Measurements from ENCODE around the gene MYO5B.

MYO5B gene

DNA sequence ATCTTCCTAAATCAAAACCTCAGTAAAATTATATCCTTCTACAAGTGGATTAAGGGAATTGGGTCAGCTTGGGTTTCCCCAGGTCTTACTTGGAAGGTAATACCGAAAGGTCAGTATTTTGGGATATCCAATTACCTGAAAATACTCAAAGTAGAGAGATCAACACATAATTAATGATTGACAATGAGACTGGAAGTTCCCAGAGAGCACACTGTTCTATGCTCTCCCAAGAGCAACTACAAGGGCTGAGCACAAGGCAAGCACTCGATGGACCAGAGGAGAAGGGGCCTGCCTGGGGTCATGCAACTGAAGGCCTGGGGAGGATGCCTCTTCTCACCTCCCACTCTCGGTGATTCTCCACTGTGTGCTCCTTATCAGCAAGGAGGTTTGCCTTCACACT is 222.4 kb downstream of the MYO5B start:
- TF ChIP-seq, protein P1, sequence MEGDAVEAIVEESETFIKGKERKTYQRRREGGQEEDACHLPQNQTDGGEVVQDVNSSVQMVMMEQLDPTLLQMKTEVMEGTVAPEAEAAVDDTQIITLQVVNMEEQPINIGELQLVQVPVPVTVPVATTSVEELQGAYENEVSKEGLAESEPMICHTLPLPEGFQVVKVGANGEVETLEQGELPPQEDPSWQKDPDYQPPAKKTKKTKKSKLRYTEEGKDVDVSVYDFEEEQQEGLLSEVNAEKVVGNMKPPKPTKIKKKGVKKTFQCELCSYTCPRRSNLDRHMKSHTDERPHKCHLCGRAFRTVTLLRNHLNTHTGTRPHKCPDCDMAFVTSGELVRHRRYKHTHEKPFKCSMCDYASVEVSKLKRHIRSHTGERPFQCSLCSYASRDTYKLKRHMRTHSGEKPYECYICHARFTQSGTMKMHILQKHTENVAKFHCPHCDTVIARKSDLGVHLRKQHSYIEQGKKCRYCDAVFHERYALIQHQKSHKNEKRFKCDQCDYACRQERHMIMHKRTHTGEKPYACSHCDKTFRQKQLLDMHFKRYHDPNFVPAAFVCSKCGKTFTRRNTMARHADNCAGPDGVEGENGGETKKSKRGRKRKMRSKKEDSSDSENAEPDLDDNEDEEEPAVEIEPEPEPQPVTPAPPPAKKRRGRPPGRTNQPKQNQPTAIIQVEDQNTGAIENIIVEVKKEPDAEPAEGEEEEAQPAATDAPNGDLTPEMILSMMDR (IDR thresholded peaks at IDR 0.05; ENCODE audit: control insufficient read depth, insufficient read depth, low read depth, low read length, missing control alignments) = no peak

GRCh38 chr18:49971462-49971861 is 223.5 kb downstream of the MYO5B start:
- TF ChIP-seq, protein P1 (IDR thresholded peaks at IDR 0.05; ENCODE audit: control insufficient read depth, insufficient read depth, low read depth, low read length, missing control alignments) = no peak
- DNase-seq (ENCODE audit: low read depth) = no peak
- H3K4me3 ChIP-seq (ENCODE audit: control insufficient read depth, low read depth, low read length) = no peak overlapping the region

More for the DNA sequence above, 222.4 kb downstream of the MYO5B start:
- no peak overlapping the region for H3K4me3 ChIP-seq (ENCODE audit: control insufficient read depth, low read depth, low read length)
- no peak for DNase-seq (ENCODE audit: low read depth)

DNA sequence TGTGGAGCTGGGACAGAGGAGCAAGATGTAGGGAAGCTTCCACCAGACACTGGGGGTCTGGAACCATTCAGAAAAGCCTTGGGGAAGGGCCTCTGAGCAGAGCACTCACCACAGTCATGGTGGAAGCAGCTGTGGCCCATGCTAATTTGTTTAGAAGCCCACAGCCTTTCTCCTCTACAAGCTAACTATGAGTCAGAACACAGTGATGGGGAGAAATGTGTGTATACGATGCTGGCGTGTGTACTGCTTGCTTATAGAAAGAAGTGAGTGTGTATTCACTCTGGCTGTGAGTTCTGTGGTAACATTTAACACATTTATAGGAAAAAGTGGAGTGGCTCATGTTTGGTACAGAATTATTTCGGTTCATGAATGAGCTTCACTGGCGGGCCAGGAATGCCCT is 224.6 kb downstream of the MYO5B start:
- H3K4me3 ChIP-seq (ENCODE audit: control insufficient read depth, low read depth, low read length) = no peak overlapping the region
- TF ChIP-seq, protein P1 (IDR thresholded peaks at IDR 0.05; ENCODE audit: control insufficient read depth, insufficient read depth, low read depth, low read length, missing control alignments) = no peak
- no peak for DNase-seq (ENCODE audit: low read depth)

DNA sequence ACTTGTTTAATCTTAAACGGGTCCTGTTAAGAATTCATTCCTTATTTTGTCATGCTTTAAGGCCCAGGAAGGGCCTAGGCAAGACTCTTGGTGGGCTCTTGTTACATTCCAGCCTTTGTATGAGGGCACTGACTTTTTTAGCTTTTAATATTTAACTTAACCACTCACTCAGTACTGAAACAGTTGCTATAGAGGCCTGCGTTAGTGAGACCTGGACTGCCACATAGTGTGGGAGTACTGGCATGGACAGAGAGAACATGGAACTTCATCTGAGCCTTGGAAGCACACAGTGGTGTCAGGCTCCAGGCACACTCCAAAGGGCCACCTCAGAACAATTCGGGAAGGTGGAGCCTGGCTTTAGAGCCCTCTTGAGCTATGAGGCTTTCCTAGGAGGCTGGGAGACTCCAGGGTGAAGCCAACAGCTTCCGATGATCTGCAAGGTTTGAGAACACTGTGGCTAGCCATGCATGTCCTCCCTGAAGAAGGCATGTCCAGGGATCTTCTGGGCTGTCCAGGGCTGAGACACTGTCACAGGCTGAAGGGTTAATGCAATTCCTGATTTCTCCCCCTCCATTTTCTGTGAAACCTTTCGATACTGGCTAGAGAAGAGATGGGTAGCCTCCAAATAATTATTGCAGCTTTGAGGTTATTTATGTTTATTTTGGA is 226.2 kb downstream of the MYO5B start:
- TF ChIP-seq, protein P1 (IDR thresholded peaks at IDR 0.05; ENCODE audit: control insufficient read depth, insufficient read depth, low read depth, low read length, missing control alignments) = no peak
- DNase-seq (ENCODE audit: low read depth) = no peak
- H3K4me3 ChIP-seq (ENCODE audit: control insufficient read depth, low read depth, low read length) = no peak overlapping the region

DNA sequence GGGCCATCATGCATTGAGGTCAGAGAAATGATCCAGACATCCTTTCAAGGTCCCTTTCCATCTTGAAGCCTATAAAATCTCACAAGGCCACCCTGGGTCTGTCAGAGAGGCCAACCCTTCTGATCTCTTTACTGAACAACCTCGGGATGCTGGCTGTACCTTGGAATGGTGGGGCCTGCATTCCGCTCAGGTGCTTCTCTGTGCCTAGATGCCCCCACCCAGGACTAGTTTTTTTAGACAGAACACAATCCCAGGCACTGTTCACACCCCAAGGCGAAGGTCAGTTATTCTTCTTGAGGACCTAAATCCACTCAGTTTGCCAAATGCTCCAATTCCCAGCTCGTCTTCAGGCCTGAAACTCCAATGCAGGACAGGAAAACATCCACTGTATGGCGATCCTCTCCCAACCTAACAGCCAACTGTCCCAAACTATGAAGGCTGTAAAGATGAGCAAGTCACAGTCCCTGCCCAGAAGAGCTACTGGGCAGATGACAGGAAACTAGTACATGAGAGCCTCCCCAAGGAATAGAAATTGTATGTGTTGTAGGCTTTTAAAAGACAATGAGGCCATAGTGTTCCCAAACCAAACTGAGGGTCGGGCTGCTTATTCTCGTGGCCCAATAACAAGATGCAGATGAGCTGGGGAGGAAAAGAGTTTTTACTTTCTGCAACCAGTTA is 227.2 kb downstream of the MYO5B start:
- TF ChIP-seq, protein P1 (IDR thresholded peaks at IDR 0.05; ENCODE audit: control insufficient read depth, insufficient read depth, low read depth, low read length, missing control alignments) = no peak
- H3K4me3 ChIP-seq (ENCODE audit: control insufficient read depth, low read depth, low read length) = no peak overlapping the region
- no peak for DNase-seq (ENCODE audit: low read depth)

DNA sequence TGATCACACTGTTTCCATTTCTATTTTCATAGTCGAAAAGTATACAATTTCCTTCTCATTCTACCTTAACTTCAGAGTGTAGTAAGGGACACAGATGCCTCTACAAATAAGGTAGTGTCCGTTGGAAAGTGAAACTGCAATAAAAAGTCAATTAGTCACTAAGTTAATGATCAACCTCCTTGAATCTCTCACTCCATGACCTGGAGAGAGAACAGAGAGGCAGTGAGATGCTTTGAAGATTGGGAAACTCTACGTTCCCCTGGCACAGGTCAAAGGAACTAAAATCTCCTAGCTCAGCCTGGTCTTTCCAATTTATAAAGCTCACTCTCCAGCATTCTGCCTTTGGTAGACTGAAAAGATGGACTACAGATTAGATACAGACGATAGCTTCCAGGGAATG is 227.8 kb downstream of the MYO5B start:
- H3K4me3 ChIP-seq (ENCODE audit: control insufficient read depth, low read depth, low read length) = no peak overlapping the region
- TF ChIP-seq, protein P1 (IDR thresholded peaks at IDR 0.05; ENCODE audit: control insufficient read depth, insufficient read depth, low read depth, low read length, missing control alignments) = no peak
- no peak for DNase-seq (ENCODE audit: low read depth)

Data from AG09309 (cell line).